ENCODE results near the gene GPNMB. TPM values are rescaled to one million over a fixed set of nuclear protein-coding genes. Genes with fewer than 3 reads are reported as not detected.

GPNMB gene
- total RNA-seq, 1 donor from 2014 or later: 0.69 TPM

GRCh38 chr7:23228412-23228811 lies 18.2 kb upstream of the GPNMB start:
- intact Hi-C loops (cut with micrococcal nuclease): no loop called here

- intact Hi-C loops (cut with micrococcal nuclease): no loop called here
These were observed 15.9 kb upstream of the GPNMB start for GRCh38 chr7:23230641-23231101.

- intact Hi-C loops (cut with micrococcal nuclease): no loop called here
These were observed 13.6 kb upstream of the GPNMB start for GRCh38 chr7:23232966-23233365.

GRCh38 chr7:23234569-23235296 lies 11.8 kb upstream of the GPNMB start:
- intact Hi-C loops (cut with micrococcal nuclease): no loop called here

- intact Hi-C loops (cut with micrococcal nuclease): no loop called here
These were observed 10.8 kb upstream of the GPNMB start for GRCh38 chr7:23235813-23236221.

GRCh38 chr7:23237000-23237399 lies 9.6 kb upstream of the GPNMB start:
- intact Hi-C loops (cut with micrococcal nuclease): no loop called here

GRCh38 chr7:23238983-23239652 lies 7.5 kb upstream of the GPNMB start:
- intact Hi-C loops (cut with micrococcal nuclease): no loop called here

- intact Hi-C loops (cut with micrococcal nuclease): no loop called here
These were observed 6.9 kb upstream of the GPNMB start for GRCh38 chr7:23239698-23240097.

- intact Hi-C loops (cut with micrococcal nuclease): no loop called here
These were observed 4.3 kb upstream of the GPNMB start for GRCh38 chr7:23242321-23242720.

GRCh38 chr7:23242935-23243334 lies 3.6 kb upstream of the GPNMB start:
- intact Hi-C loops (cut with micrococcal nuclease): no loop called here

GRCh38 chr7:23247046-23247602 lies 549 bp downstream of the GPNMB start:
- intact Hi-C loops (cut with micrococcal nuclease): no loop called here

GRCh38 chr7:23247603-23248335 lies 1.2 kb downstream of the GPNMB start:
- intact Hi-C loops (cut with micrococcal nuclease): no loop called here

GRCh38 chr7:23249486-23249885 lies 2.9 kb downstream of the GPNMB start:
- intact Hi-C loops (cut with micrococcal nuclease): no loop called here

GRCh38 chr7:23254051-23254681 lies 7.6 kb downstream of the GPNMB start:
- intact Hi-C loops (cut with micrococcal nuclease): no loop called here

GRCh38 chr7:23256731-23257130 lies 10.2 kb downstream of the GPNMB start:
- intact Hi-C loops (cut with micrococcal nuclease): no loop called here

GRCh38 chr7:23260371-23260770 lies 13.8 kb downstream of the GPNMB start:
- intact Hi-C loops (cut with micrococcal nuclease): loop anchor here (10.0 kb wide), 1 partner anchor 634 kb away; no protein-coding TSS in a partner anchor

- intact Hi-C loops (cut with micrococcal nuclease): loop anchor here (1.0 to 10.0 kb wide), 3 partner anchors 77 to 633 kb away; no protein-coding TSS in a partner anchor
These were observed 15.4 kb downstream of the GPNMB start for GRCh38 chr7:23261843-23262452.

GRCh38 chr7:23264916-23265458 lies 18.4 kb downstream of the GPNMB start:
- intact Hi-C loops (cut with micrococcal nuclease): loop anchor here (10.0 kb wide), 1 partner anchor 630 kb away; no protein-coding TSS in a partner anchor

GRCh38 chr7:23266918-23267317 lies 20.3 kb downstream of the GPNMB start:
- intact Hi-C loops (cut with micrococcal nuclease): loop anchor here (10.0 kb wide), 1 partner anchor 628 kb away; no protein-coding TSS in a partner anchor

GRCh38 chr7:23267357-23267756 lies 20.8 kb downstream of the GPNMB start:
- intact Hi-C loops (cut with micrococcal nuclease): loop anchor here (10.0 kb wide), 1 partner anchor 627 kb away; no protein-coding TSS in a partner anchor

Measured in T-helper 1 cell treated with Interleukin-12 subunit alpha and Interleukin-12 subunit beta and Interleukin-4 antibody, amounts not matched to agents 30 ng/mL and 1 ng/mL, for 36 hours (primary cell).